Measurements from ENCODE around the gene TCP11L1. TPM values are rescaled to one million over a fixed set of nuclear protein-coding genes. Genes with fewer than 3 reads are reported as not detected.

The TCP11L1 gene
- total RNA-seq, 1 experiment from 2014 or later: 23.9 TPM

- Histone ChIP-seq H3K36me3 (ENCODE audit: control insufficient read depth, insufficient read depth, low read length) (no peaks in the 10 kb centered on the region), H3K4me3 (ENCODE audit: low read depth in 2 of 2, low read length in 2 of 2) (no peak overlapping the region), H3K9me3 (ENCODE audit: control insufficient read depth, insufficient read depth, low read depth, low read length) (peaks cover 3% of the 10 kb centered on the region; the same call in 1 of the 2 replicates), H3K27me3 (ENCODE audit: control insufficient read depth, insufficient read depth, low read length) (no peaks in the 10 kb centered on the region; the same call in 1 of the 2 replicates), H3K27ac (ENCODE audit: low read length) (no peak overlapping the region), H3K4me1 (ENCODE audit: control insufficient read depth, insufficient read depth, low read length) (no peaks in the 10 kb centered on the region)
- DNase-seq (ENCODE audit: low read depth, low spot score) (no peak), ATAC-seq (no peak)
- ChIA-PET CTCF (no interaction called here), POLR2A (interaction anchor here (0.6 to 1.1 kb wide), 3 partner anchors 16 to 73 kb away, joined by 3 to 7 read pairs (median 3); no protein-coding TSS in a partner anchor)
- intact Hi-C loops (cut with micrococcal nuclease; ENCODE audit: unreplicated experiment): no loop called here
- TF ChIP-seq CTCF (IDR thresholded peaks at IDR 0.05) (no peak), SIN3A (IDR thresholded peaks at IDR 0.05; ENCODE audit: borderline replicate concordance, insufficient read depth, low read depth, low read length) (no peak), REST (IDR thresholded peaks at IDR 0.05; ENCODE audit: insufficient read depth in 1 of 2, low read depth in 2 of 2, low read length in 1 of 2) (no peak), POLR2AphosphoS5 (IDR thresholded peaks at IDR 0.05; ENCODE audit: low read depth, low read length) (no peak), TCF7L2 (IDR thresholded peaks at IDR 0.05; ENCODE audit: low read depth, low read length) (no peak)
- no TSS peak for BruUV-seq (replicated peaks)
- in situ Hi-C loops (cut with HindIII; ENCODE audit: low pct_unique_long_range_greater_than_20kb, low sequenced_read_pairs): no loop called here
These were observed 47.9 kb upstream of the TCP11L1 start for GRCh38 chr11:32991427-32991826.

GRCh38 chr11:32991898-32992297 is 47.5 kb upstream of the TCP11L1 start:
- Histone ChIP-seq H3K9me3 (ENCODE audit: control insufficient read depth, insufficient read depth, low read depth, low read length) (peaks cover 3% of the 10 kb centered on the region; the same call in 1 of the 2 replicates), H3K36me3 (ENCODE audit: control insufficient read depth, insufficient read depth, low read length) (no peaks in the 10 kb centered on the region), H3K4me3 (ENCODE audit: low read depth in 2 of 2, low read length in 2 of 2) (no peak overlapping the region), H3K27ac (ENCODE audit: low read length) (no peak overlapping the region), H3K27me3 (ENCODE audit: control insufficient read depth, insufficient read depth, low read length) (no peaks in the 10 kb centered on the region; the same call in 1 of the 2 replicates), H3K4me1 (ENCODE audit: control insufficient read depth, insufficient read depth, low read length) (no peaks in the 10 kb centered on the region)
- intact Hi-C loops (cut with micrococcal nuclease; ENCODE audit: unreplicated experiment): no loop called here
- TF ChIP-seq TCF7L2 (IDR thresholded peaks at IDR 0.05; ENCODE audit: low read depth, low read length): no peak
- TF ChIP-seq POLR2AphosphoS5 (IDR thresholded peaks at IDR 0.05; ENCODE audit: low read depth, low read length): no peak
- no peak for TF ChIP-seq SIN3A (IDR thresholded peaks at IDR 0.05; ENCODE audit: borderline replicate concordance, insufficient read depth, low read depth, low read length)
- no peak for TF ChIP-seq CTCF (IDR thresholded peaks at IDR 0.05)
- TF ChIP-seq REST (IDR thresholded peaks at IDR 0.05; ENCODE audit: insufficient read depth in 1 of 2, low read depth in 2 of 2, low read length in 1 of 2): no peak
- in situ Hi-C loops (cut with HindIII; ENCODE audit: low pct_unique_long_range_greater_than_20kb, low sequenced_read_pairs): no loop called here
- DNase-seq (ENCODE audit: low read depth, low spot score) (no peak), ATAC-seq (no peak)
- no TSS peak for BruUV-seq (replicated peaks)
- ChIA-PET POLR2A (interaction anchor here (0.6 to 1.1 kb wide), 2 partner anchors 17 to 23 kb away, joined by 3 to 7 read pairs; no protein-coding TSS in a partner anchor), CTCF (no interaction called here)

Measured in Panc1 (cell line).